Measurements from ENCODE around the gene FASTKD2.
A peak's percentile ranks its signal among the peaks of the same experiment; 100 is the strongest.

FASTKD2 gene

DNA sequence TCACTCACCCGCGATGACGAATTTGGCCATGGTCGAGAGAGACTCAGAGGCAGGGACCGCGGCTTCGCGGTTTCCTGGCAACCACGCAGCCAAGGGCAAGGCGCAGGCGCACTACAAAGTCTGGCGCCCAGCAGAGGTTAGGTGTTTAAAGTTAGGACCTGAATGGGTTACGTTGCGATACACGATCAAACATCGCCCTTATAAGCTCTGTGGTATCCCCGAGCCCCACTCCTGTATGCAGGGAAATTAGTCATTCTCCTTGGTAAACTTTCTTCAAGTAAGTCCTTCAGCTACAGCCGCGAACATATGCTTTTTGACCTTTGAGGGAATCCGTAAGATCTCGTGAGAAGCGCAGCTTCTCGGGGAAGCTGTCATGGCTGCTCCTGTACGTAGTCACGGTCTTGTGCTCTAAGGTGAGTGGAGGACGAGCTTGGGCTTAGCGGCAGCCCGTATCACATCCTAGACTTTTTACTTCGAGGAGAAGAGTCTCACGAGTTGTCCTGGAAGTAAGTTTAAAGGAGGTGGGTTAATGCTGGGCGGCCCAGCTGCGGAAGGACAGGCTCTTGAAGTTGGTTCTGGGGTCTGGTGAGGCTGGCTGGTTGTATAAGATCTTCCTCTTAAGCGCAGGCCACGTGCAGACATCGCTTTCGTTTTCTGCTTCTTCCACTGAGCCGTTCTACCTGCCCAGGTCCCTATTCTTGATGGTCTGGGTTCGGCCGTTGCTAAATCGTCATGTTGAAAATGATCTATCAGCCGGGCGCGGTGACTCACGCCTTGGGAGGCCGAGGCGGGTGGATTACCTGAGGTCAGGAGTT is at the start of gene FASTKD2, which contains the start of gene MDH1B:
Gene FASTKD2, plus strand, starts transcription at position 365 of the 815 bp plus-strand sequence. CDS start 1,088 bp downstream, outside the sequence.
Gene MDH1B, minus strand, starts transcription at position 87 of the 815 bp plus-strand sequence. Its CDS starts 57 bp downstream, at position 30.
- DNase-seq: peak; percentile 82

- no peak for DNase-seq
These were observed 48.8 kb upstream of the FASTKD2 start for GRCh38 chr2:206716623-206717022.

DNA sequence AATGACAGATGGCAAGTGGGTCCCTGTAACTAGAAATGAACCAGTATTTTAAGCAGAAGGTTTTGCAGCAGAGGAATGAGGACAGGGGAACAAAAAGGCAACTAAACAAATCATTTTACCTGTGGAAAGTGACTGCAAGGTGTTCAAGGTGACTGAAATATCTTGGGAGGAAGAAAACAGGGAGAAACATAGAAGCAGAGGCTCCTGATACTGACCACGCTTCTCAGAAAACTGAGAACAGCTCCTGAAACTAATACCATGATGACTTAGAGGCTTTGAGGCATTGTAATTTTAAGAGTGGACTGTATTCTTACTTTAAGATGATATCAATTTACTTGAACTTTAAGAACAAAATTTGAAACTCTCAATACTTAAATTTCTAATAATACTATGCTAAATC is 47.1 kb upstream of the FASTKD2 start, which contains the start of gene DYTN:
Gene DYTN, minus strand, starts transcription at position 101 of the 400 bp plus-strand sequence. CDS start 117 bp downstream, outside the sequence.
- no peak for DNase-seq

- no peak for DNase-seq
These were observed 44.0 kb upstream of the FASTKD2 start for GRCh38 chr2:206721256-206721920.

GRCh38 chr2:206723288-206723687 is 42.1 kb upstream of the FASTKD2 start:
- DNase-seq: no peak

DNA sequence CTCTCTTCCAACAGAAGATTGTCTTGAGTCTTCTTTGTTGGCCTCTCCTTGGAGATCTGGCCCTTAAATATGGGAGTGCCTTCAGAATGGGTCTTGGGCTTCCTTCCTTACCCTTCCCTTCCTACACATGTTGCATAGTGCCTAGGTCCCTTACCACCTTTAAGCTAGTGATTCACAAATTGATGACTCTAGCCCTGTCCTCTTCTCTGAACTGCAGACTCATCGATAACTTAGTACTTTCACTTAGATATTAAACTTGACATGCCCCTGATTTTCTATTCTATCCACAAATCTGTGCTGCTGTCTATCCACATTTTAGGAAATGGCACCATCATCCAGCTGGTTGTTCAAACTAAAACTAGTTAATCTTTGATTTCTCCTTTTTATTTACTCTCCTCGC is 38.1 kb upstream of the FASTKD2 start:
- DNase-seq: no peak

GRCh38 chr2:206728277-206729199 is 36.9 kb upstream of the FASTKD2 start:
- no peak for DNase-seq

DNA sequence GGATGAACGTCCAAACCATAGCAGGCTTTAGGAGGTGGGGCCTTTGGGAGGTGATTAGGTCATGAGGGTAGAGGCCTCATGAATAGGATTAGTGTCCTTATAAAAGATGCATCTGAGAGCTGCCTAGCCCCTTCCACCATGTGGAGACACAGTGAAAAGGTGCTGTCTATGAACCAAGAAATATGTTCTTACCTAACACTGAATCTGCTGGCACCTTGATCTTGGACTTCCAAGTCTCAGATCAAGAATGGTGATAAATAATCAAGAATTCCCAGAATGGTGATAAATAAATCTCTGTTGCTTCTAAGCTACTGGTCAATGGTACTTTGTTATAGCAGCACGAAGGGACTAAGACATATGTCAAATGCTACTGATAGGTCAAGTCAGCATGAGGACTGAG is 32.1 kb upstream of the FASTKD2 start:
- no peak for DNase-seq

DNA sequence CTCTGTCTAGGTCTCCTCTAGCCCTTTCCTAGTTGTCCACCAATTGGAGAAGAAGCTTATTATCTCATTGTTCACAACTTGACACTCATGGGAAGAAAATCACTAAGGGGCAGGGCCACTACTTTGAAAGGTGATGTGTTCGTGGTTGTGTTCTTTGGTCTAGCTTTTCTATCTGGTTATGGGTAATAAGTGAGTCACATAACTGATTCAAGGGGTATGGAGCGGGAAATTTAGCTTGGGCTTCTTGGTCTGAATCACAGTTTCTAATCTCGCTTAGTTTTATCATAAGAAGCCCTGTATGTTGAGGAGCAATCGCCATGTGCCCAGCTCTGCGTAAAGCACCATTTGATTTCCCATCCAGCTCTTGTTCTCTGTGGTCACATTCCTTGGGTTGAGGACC is 28.5 kb upstream of the FASTKD2 start:
- DNase-seq: no peak

- DNase-seq: no peak
These were observed 26.1 kb upstream of the FASTKD2 start for GRCh38 chr2:206739271-206739670.

- DNase-seq: no peak
These were observed 24.6 kb upstream of the FASTKD2 start for GRCh38 chr2:206740800-206741199.

- no peak for DNase-seq
These were observed 8.6 kb upstream of the FASTKD2 start for GRCh38 chr2:206756816-206757215.

DNA sequence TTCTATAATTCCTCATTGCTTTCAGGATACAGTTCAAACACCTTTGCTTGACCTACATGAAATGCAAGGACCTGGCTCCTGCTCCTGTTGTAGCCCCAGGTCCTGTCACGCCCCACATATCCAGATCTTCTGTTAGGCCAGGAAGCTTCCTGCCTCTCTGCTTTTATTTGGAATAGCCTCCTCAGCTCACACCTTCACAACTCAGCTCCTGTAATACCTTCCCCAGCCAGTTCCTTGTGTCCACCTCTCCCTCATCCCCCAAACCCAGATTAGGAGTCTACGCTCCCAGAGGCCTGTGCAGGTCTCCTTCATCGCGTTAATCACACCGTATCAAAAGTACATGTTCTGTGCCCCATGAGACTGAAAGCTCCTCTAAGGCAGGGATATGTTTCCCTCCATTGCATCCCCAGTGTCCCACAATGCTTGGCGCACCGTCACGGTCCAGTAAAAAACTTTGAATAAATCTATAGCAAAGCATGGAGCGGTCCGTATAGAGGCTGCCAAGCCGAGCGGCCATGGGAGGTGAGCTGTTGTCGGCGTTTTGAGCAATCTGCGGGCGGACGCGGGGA is 649 bp upstream of the FASTKD2 start:
- no peak for DNase-seq

GRCh38 chr2:206766057-206766930 is 888 bp downstream of the FASTKD2 start:
- DNase-seq: no peak

- DNase-seq: no peak
These were observed 9.5 kb downstream of the FASTKD2 start for GRCh38 chr2:206774871-206775270.

DNA sequence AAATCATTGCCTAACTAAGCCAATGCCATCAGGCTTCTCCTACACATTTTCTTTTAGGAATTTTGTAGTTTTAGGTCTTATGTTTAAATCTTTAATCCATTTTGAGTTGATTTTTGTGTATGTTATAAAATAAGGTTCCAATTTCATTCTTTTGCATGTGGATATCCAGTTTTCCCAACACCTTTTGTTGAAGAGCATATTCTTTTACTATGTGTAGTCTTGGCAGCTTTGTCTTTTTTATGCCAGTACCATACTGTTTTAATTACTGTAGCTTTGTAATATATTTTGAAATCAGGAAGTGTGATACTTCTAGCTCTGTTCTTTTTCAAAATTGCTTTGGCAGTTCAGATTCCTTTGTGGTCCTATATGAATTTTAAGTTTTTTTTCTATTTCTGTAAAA is 11.0 kb downstream of the FASTKD2 start:
- DNase-seq: no peak

- DNase-seq: no peak
These were observed 15.3 kb downstream of the FASTKD2 start for GRCh38 chr2:206780671-206781070.

GRCh38 chr2:206783718-206784117 is 18.3 kb downstream of the FASTKD2 start:
- DNase-seq: no peak

DNA sequence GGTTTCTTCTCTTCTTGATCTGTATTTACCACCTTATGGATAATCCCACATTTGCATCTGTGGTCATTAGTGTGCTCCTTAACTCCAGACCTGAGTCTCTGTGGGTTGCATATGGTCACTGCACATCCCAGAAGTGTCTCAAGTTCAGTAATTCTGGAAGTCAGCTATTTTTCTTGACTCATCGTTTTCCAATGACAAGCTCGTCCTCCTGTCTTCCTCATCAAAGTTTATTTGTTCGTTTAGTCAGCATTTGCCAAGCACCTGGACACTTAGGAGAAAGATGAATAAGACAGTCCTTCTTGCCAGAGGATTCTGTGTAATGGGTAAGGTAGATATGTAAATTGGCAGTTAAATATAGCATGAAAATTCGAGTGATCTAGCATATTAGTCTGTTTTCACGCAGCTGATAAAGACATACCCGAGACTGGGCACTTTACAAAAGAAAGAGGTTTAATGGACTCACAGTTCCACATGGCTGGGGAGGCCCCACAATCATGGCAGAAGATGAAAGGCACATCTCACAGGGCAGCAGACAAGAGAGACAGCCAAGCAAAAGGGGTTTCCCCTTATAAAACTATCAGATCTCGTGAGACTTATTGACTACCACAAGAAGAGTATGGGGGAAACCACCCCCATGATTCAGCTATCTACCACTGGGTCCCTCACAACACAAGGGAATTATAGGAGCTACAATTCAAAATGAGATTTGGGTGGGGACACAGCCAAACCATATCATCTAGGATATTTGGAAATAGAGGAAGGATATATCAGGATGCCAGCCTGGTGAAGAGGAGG is 19.4 kb downstream of the FASTKD2 start:
- no peak for DNase-seq

DNA sequence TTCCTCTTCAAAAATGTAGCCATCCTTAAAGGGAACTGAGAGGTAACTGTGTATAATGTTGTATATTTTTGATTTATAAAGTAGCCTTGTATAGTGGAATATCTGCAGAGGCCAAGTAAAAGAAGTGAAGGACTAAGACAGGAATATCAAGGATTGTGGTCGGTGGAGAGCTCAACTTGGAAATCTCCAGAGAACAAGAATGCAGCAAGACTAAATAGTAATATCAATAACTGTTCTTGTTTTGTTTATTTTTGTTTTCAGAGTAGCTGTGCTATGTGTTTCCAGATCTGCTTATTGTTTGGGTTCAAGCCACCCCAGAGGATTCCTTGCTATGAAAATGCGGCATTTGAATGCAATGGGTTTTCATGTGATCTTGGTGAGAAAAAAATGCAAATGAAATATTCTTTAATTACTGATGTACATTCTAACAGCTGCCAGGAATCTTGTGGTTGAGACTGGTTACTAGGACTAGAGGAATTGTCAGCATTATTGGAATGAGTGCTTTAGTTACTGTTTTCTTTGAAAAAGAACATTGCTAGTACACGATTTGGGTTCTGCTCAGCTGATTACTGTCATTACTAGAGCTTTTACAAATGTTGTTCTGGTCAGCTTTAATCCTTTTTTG is 25.0 kb downstream of the FASTKD2 start:
- no peak for DNase-seq
